BE2C (cell line): ENCODE measurements around the gene COL4A1.

ENCODE experiments used
- DNase-seq: peaks from one replicate; pipeline ENCODE4 v3.0.0-alpha.2; 2020
- H3K27me3 ChIP-seq: fragments of 250-450 bp; sonication (Bioruptor Pico); 2 replicates; pipeline ENCODE4 v1.5.1; 2020; ENCODE audit warnings: mild to moderate bottlenecking
- H3K36me3 ChIP-seq: fragments of 250-450 bp; sonication (Bioruptor Pico); 2 replicates; pipeline ENCODE4 v1.5.1; 2020; ENCODE audit warnings: mild to moderate bottlenecking
- H3K4me1 ChIP-seq: fragments of 250-450 bp; sonication (Bioruptor Pico); 2 replicates; pipeline ENCODE4 v1.5.1; 2020
- H3K4me3 ChIP-seq: 2 replicates; pipeline ENCODE4 v1.5.1; 2011; ENCODE audit warnings: low read depth, low read length
- H3K9me3 ChIP-seq: fragments of 250-450 bp; sonication (Bioruptor Pico); 2 replicates; pipeline ENCODE4 v1.5.1; 2020
- TF ChIP-seq, protein P1 (sequence below): IDR thresholded peaks from 2 replicates; pipeline ENCODE4 v1.5.1; 2012; ENCODE audit warnings: mild to moderate bottlenecking, low read depth, low read length

COL4A1 gene

GRCh38 chr13:110206996-110207395, 100.0 kb downstream of the COL4A1 start:
- Histone ChIP-seq H3K9me3 (no peaks in the 10 kb centered on the region), H3K27me3 (peaks cover 33% of the 10 kb centered on the region), H3K4me3 (no peak overlapping the region), H3K4me1 (no peaks in the 10 kb centered on the region), H3K36me3 (no peaks in the 10 kb centered on the region)
- DNase-seq = no peak
- TF ChIP-seq, protein P1, sequence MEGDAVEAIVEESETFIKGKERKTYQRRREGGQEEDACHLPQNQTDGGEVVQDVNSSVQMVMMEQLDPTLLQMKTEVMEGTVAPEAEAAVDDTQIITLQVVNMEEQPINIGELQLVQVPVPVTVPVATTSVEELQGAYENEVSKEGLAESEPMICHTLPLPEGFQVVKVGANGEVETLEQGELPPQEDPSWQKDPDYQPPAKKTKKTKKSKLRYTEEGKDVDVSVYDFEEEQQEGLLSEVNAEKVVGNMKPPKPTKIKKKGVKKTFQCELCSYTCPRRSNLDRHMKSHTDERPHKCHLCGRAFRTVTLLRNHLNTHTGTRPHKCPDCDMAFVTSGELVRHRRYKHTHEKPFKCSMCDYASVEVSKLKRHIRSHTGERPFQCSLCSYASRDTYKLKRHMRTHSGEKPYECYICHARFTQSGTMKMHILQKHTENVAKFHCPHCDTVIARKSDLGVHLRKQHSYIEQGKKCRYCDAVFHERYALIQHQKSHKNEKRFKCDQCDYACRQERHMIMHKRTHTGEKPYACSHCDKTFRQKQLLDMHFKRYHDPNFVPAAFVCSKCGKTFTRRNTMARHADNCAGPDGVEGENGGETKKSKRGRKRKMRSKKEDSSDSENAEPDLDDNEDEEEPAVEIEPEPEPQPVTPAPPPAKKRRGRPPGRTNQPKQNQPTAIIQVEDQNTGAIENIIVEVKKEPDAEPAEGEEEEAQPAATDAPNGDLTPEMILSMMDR = no peak

DNA sequence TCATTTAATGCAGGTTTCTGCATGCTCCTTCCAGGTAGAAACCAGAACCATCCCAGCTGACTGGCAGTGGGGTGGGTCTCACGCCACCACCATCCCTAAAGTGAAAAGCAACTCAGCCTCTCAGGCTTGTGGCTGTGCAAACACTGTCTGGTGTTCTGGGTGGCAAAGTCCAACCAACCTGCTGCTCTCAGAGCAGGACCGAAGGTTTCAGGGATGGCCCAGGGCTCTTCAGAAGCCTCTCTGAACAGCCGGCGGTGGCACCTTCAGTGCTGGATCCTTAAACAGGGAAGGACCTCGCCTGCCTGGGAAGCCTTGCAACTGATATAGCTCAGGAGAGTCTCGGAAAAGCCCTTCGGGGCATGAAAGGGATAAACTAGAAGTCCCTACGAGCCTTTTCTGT, 100.8 kb downstream of the COL4A1 start:
- Histone ChIP-seq H3K4me3 (no peak overlapping the region), H3K27me3 (peaks cover 36% of the 10 kb centered on the region), H3K9me3 (no peaks in the 10 kb centered on the region), H3K36me3 (no peaks in the 10 kb centered on the region), H3K4me1 (no peaks in the 10 kb centered on the region)
- no peak for DNase-seq
- TF ChIP-seq, protein P1 = no peak

DNA sequence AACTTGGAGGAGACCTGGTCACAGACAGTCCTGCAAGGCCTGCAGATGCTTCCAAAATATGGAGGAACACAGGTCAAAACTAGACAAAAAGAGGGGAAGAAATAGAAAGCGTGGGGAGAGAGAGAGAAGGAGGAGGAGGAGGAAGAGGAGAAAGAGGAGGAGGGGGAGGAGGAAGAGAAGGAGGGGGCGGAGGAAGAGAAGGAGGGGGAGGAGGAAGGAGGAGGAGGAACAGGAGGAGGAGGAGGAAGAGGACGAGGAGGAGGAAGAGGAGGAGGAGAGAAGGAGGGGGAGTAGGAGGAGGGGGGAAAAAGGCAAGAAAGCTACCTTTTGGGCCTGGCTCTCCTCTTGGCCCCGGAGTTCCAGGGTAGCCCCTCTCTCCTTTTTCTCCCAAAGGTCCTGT, 105.8 kb downstream of the COL4A1 start:
- TF ChIP-seq, protein P1 = no peak
- no peaks in the 10 kb centered on the region for H3K4me1 ChIP-seq
- no peaks in the 10 kb centered on the region for H3K9me3 ChIP-seq
- no peak overlapping the region for H3K4me3 ChIP-seq
- DNase-seq = no peak
- peaks cover 22% of the 10 kb centered on the region for H3K27me3 ChIP-seq
- no peaks in the 10 kb centered on the region for H3K36me3 ChIP-seq

DNA sequence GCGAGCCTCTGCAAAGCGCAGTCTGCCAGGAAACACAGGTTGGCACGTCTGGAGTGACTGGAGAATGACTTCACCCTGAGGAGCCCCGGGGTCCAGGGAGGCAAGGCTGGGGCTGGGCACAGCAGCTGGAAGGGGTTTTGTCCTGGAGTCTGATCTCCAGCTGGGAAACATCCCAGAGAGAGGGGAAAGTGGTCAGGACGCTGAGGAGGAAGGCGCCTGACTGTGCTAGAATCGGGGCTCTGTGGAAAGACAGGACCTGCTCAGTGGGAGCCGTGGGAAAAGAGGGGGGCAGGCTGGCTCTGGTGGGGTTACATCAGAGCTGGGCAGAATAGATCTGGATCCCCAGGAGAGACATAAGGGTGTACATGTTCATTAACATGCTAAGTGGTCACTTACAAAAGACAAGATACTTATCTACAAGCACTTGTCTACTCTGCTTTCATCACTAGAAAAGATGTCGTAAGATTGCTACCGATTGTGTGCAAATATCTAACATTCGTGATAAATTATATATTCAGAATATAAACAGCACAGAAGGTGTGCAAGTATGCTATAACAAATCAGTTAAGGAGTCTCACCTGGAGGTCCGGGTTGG, 106.6 kb downstream of the COL4A1 start:
- Histone ChIP-seq H3K4me3 (no peak overlapping the region), H3K36me3 (no peaks in the 10 kb centered on the region), H3K9me3 (no peaks in the 10 kb centered on the region), H3K27me3 (peaks cover 20% of the 10 kb centered on the region), H3K4me1 (no peaks in the 10 kb centered on the region)
- TF ChIP-seq, protein P1 = no peak
- no peak for DNase-seq

GRCh38 chr13:110199046-110199831, 107.7 kb downstream of the COL4A1 start:
- TF ChIP-seq, protein P1 = no peak
- no peak for DNase-seq

DNA sequence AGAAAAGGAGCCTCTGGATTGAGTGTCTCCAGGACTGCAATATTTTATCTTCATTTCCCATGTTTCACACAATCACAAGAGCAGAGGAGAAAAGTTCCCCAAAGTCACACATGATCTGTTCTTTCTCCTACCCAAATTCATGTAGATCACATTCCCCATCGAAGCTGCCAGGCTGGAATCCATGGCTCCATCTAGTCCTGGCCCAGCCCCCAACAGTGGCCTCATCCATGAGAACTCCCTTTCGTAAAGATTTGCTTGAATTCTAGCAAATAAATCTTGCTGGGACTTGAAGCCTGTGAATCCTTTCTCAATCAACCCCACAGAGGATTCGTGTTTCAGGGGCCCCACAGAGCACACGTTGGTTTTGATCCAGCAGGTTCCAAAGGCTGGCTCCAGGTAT, 109.5 kb downstream of the COL4A1 start:
- Histone ChIP-seq H3K4me1 (no peaks in the 10 kb centered on the region), H3K4me3 (no peak overlapping the region), H3K27me3 (peaks cover 38% of the 10 kb centered on the region), H3K9me3 (no peaks in the 10 kb centered on the region), H3K36me3 (no peaks in the 10 kb centered on the region)
- TF ChIP-seq, protein P1 = no peak
- DNase-seq = no peak

More at GRCh38 chr13:110199046-110199831, 107.7 kb downstream of the COL4A1 start:
- Histone ChIP-seq H3K36me3 (no peaks in the 10 kb centered on the region), H3K4me1 (no peaks in the 10 kb centered on the region), H3K9me3 (no peaks in the 10 kb centered on the region), H3K4me3 (no peak overlapping the region), H3K27me3 (peaks cover 22% of the 10 kb centered on the region)
